Gastrocnemius medialis (tissue), 4 donors: ENCODE measurements around the gene RHNO1. TPM values are rescaled to one million over a fixed set of nuclear protein-coding genes. Genes with fewer than 3 reads are reported as not detected.

ENCODE experiments used
- ATAC-seq, 2 donors: fragments of 150-250 bp; one replicate each; pipeline ENCODE4 v1.9.1; 2016
- DNase-seq, 2 donors: peaks; one replicate each; pipeline ENCODE4 v3.0.0-alpha.2; 2019
- H3K27ac ChIP-seq, 4 donors: fragments of 200-600 bp; sonication (generic); 1 replicate in 1 of 4; 2 replicates in 3 of 4; pipeline ENCODE4 v1.5.1; 2016 to 2018; ENCODE audit warnings: mild to moderate bottlenecking in 2 of 4, moderate library complexity in 1 of 4
- H3K27me3 ChIP-seq, 3 donors: fragments of 200-600 bp; sonication (generic) in 2 of 3; 1 replicate in 1 of 3; 2 replicates in 2 of 3; pipeline versions ENCODE4 v1.5.1 to v1.6.0; 2016 to 2019; ENCODE audit warnings: mild to moderate bottlenecking in 1 of 3, moderate library complexity in 1 of 3
- H3K36me3 ChIP-seq, 2 donors: fragments of 200-600 bp; sonication (generic) in 1 of 2; one replicate each; pipeline ENCODE4 v1.5.1; 2017 to 2018
- H3K4me1 ChIP-seq, 2 donors: fragments of 200-600 bp; sonication (generic) in 1 of 2; one replicate each; pipeline ENCODE4 v1.5.1; 2016 to 2017; ENCODE audit warnings: mild to moderate bottlenecking in 2 of 2
- H3K4me3 ChIP-seq, 4 donors: fragments of 200-600 bp; sonication (generic) in 3 of 4; 1 replicate in 1 of 4; 2 replicates in 3 of 4; pipeline ENCODE4 v1.5.1; 2016 to 2019; ENCODE audit warnings: mild to moderate bottlenecking in 2 of 4
- H3K9me3 ChIP-seq, 3 donors: fragments of 200-600 bp; sonication (generic) in 2 of 3; 1 replicate in 1 of 3; 2 replicates in 2 of 3; pipeline ENCODE4 v1.5.1; 2016 to 2019
- POLR2A ChIP-seq, 2 donors: fragments of 450-650 bp; IDR thresholded peaks; one replicate each; pipeline ENCODE4 v1.6.1; 2017; ENCODE audit warnings: antibody characterized with exemption in 2 of 2, mild to moderate bottlenecking in 2 of 2, moderate library complexity in 2 of 2
- in situ Hi-C, 4 donors: fragments of 200-750 bp; cut with MboI; loops; one replicate each; pipeline versions ENCODE4 v1.15.0 to v1.8.0; 2017; ENCODE audit warnings: low sequenced_read_pairs in 4 of 4
- intact Hi-C: fragments of 100-400 bp; cut with DNase I; formaldehyde crosslinking; loops from one replicate; pipeline ENCODE4 v1.15.1; 2023; ENCODE audit warnings: low total_unique reads
- total RNA-seq, 4 donors: library from RNA; depleted of rRNA; stranded (reverse); fragments of >200 nt; gene quantifications; one replicate each; pipeline versions ENCODE4 v1.1.0 to v1.2.3, GENCODE V29; 2016
- TF ChIP-seq, protein P1 (sequence below), 5 experiments: fragments of 450-650 bp in 3 of 5; fragments of 200-600 bp in 2 of 5; sonication (generic) in 2 of 5; IDR thresholded peaks in 4 of 5; conservative IDR thresholded peaks in 1 of 5; 1 replicate in 4 of 5; 2 replicates in 1 of 5; pipeline ENCODE4 v1.5.1; 2016 to 2019; ENCODE audit warnings: antibody characterized with exemption in 5 of 5, mild to moderate bottlenecking in 3 of 5, moderate library complexity in 3 of 5

Gene RHNO1
- total RNA-seq, 4 donors from 2014 or later = 4.9 to 11.8 (median 6.7) TPM

- in situ Hi-C loops = no loop called here
- Histone ChIP-seq H3K27me3 (peaks cover 0 to 4% (median 0%) of the 10 kb centered on the region in 3 donors), H3K36me3 (peaks cover 0 to 2% of the 10 kb centered on the region in 2 donors), H3K4me3 (no peak overlapping the region), H3K27ac (no peak overlapping the region), H3K4me1 (peaks cover 0 to 6% of the 10 kb centered on the region in 2 donors), H3K9me3 (no peaks in the 10 kb centered on the region)
- TF ChIP-seq, protein P1, sequence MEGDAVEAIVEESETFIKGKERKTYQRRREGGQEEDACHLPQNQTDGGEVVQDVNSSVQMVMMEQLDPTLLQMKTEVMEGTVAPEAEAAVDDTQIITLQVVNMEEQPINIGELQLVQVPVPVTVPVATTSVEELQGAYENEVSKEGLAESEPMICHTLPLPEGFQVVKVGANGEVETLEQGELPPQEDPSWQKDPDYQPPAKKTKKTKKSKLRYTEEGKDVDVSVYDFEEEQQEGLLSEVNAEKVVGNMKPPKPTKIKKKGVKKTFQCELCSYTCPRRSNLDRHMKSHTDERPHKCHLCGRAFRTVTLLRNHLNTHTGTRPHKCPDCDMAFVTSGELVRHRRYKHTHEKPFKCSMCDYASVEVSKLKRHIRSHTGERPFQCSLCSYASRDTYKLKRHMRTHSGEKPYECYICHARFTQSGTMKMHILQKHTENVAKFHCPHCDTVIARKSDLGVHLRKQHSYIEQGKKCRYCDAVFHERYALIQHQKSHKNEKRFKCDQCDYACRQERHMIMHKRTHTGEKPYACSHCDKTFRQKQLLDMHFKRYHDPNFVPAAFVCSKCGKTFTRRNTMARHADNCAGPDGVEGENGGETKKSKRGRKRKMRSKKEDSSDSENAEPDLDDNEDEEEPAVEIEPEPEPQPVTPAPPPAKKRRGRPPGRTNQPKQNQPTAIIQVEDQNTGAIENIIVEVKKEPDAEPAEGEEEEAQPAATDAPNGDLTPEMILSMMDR (IDR thresholded peaks at IDR 0.05 in 4 of 5, conservative IDR thresholded peaks at IDR 0.05 in 1 of 5) = no peak
- TF ChIP-seq POLR2A (IDR thresholded peaks at IDR 0.05) = no peak
- no peak for DNase-seq
- no peak for ATAC-seq
- intact Hi-C loops = no loop called here
These were observed 43.2 kb upstream of the RHNO1 start for GRCh38 chr12:2833810-2834209.

DNA sequence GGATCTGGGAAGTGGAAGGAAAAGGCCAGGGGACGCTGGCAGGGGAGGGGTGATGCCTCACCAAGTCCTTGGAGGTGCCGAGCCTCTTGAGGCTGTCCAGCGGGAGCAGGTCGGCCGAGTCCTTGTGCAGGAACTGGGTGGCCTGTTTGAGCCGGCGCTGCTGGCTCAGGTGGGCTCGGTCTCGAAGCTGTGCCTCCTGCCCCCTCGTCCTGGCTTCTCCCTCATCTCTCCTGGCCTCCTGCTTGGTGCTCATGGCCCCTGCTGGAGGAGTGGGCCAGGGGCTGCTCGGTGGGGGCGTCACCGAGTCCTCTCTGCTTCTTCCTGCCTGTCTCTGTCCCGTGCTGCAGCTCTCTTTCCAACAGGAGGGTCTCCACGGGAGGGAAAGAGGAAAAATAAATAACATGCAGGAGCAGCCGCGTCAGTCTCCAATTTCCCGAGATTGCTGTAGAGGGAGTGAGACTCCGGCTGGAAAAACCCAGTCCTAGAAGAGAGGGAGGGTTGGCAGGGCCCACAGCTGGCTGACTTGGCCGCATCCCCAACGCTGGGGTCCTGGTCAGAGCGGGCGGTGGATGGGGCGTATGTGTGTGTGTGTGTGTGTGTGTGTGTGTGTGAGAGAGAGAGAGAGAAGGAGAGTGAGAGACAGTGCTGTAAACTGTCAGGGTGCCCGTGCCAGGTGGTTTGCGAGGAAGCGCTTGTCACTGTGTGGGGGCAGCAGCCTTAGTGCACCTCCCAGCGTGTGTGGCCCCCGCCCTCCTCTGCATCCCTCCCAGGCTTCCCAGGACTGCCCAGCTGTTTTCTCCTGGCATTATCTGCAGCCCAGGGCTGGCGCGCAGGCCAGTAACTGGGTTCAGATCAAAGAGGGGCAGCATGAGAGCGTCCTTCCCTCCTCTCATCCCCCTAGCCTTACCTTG lies 42.2 kb upstream of the RHNO1 start, which contains the start of gene NRIP2:
Gene NRIP2 (minus strand): TSS at position 455 of the 911 bp plus-strand sequence. CDS start 52 bp downstream, at position 403.
- intact Hi-C loops (no loop called here), in situ Hi-C loops (no loop called here)
- peaks cover 0 to 4% (median 0%) of the 10 kb centered on the region in 3 donors for H3K27me3 ChIP-seq
- TF ChIP-seq POLR2A (IDR thresholded peaks at IDR 0.05) = no peak
- TF ChIP-seq, protein P1 (IDR thresholded peaks at IDR 0.05 in 4 of 5, conservative IDR thresholded peaks at IDR 0.05 in 1 of 5) = no peak
- DNase-seq = no peak
- no peak within 1 kb of the TSS for H3K27ac ChIP-seq
- H3K4me3 ChIP-seq = peak within 1 kb of the TSS in 2 of 4 donors; percentile 28 to 37
- H3K9me3 ChIP-seq = no peaks in the 10 kb centered on the region
- peak in 1 of 2 donors; percentile 39 for ATAC-seq
- H3K36me3 ChIP-seq = no peaks in the 10 kb centered on the region
- peaks cover 0 to 6% of the 10 kb centered on the region in 2 donors for H3K4me1 ChIP-seq

DNA sequence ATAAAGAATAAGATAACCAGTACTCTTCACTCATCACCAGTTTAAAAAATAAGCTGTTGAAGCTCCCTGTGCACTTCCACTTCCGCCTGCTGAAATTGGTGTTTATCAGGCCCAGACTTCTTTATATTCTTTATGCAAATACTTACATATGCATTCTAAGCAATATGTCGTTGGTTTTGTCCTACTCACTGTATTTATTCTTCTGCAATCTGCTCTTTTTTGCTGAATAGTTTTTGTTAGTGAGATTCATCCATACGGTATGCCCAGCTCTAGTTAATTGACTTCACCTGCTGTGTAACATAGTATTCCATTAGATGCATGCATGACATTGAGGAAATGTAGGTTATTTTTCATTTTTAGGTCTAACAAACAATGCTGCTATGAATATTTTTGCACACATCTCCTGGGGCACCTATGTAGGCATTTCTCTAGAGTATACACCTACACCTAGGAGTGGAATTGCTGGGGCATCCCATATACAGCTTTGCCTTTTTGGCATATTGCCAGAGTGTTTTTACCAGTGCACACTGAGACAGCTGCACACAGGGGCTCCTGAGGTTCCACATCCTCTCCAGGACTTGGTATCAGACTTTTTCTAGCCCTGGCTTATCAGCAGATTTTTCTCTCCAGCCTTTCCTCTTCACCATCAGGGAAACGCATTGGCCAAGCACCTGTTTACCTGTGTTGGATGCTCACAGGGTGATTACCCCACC lies 41.2 kb upstream of the RHNO1 start:
- Histone ChIP-seq H3K9me3 (no peaks in the 10 kb centered on the region), H3K27ac (no peak overlapping the region), H3K4me3 (no peak overlapping the region), H3K4me1 (peaks cover 0 to 6% of the 10 kb centered on the region in 2 donors), H3K36me3 (no peaks in the 10 kb centered on the region), H3K27me3 (peaks cover 0 to 4% (median 0%) of the 10 kb centered on the region in 3 donors)
- in situ Hi-C loops = no loop called here
- DNase-seq = no peak
- intact Hi-C loops = no loop called here
- ATAC-seq = no peak
- TF ChIP-seq POLR2A (IDR thresholded peaks at IDR 0.05) = no peak
- TF ChIP-seq, protein P1 (IDR thresholded peaks at IDR 0.05 in 4 of 5, conservative IDR thresholded peaks at IDR 0.05 in 1 of 5) = no peak

DNA sequence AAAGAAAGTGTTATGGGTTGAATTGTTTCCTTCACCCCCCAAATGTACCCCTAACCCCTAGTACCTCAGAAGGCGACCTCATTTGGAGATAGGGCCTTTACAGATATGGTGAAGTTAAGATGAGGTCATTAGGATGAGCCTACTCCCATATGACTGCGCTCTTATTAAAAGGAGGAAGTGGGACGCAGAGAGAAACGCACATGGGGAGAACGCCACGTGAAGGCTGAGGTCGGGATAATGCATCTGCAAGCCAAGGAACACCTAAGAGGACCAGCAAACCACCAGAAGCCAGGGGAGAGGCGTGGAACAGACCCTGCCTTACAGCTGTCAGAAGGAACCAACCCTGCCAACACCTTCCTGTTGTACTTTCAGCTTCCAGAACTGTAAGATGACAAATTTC lies 40.4 kb upstream of the RHNO1 start:
- in situ Hi-C loops = no loop called here
- H3K36me3 ChIP-seq = no peaks in the 10 kb centered on the region
- DNase-seq (no peak), ATAC-seq (no peak)
- H3K27me3 ChIP-seq = peaks cover 0 to 4% (median 0%) of the 10 kb centered on the region in 3 donors
- H3K9me3 ChIP-seq = no peaks in the 10 kb centered on the region
- no peak overlapping the region for H3K27ac ChIP-seq
- peaks cover 0 to 6% of the 10 kb centered on the region in 2 donors for H3K4me1 ChIP-seq
- no peak for TF ChIP-seq POLR2A (IDR thresholded peaks at IDR 0.05)
- intact Hi-C loops = no loop called here
- H3K4me3 ChIP-seq = no peak overlapping the region
